Kidney (tissue), 14 donors: ENCODE results near the gene RNF181. TPM values are rescaled to one million over a fixed set of nuclear protein-coding genes. Genes with fewer than 3 reads are reported as not detected.

Experiments used
- DNase-seq, 5 donors: peaks; one replicate each; pipeline ENCODE4 v3.0.0-alpha.2; 2013 to 2020
- FAIRE-seq: peaks from 2 replicates; lab custom pipeline; 2012; peaks lifted over from hg19 to GRCh38; lab: Jason Lieb, UNC
- H3K27ac ChIP-seq, 2 donors: one replicate each; pipeline ENCODE4 v1.7.0; 2013; ENCODE audit warnings: low read depth in 2 of 2, low read length in 2 of 2, inconsistent platforms in 1 of 2
- H3K27me3 ChIP-seq: one replicate; pipeline ENCODE4 v1.7.1; 2013; ENCODE audit warnings: low read length, inconsistent platforms; ENCODE audit not compliant: control insufficient read depth, insufficient read depth
- H3K36me3 ChIP-seq, 3 donors: one replicate each; pipeline versions ENCODE4 v1.7.0 to v1.7.1; 2013; ENCODE audit warnings: low read length in 3 of 3, control low read depth in 1 of 3, inconsistent platforms in 1 of 3; ENCODE audit not compliant: insufficient read depth in 3 of 3, control insufficient read depth in 2 of 3
- H3K4me1 ChIP-seq, 3 donors: one replicate each; pipeline versions ENCODE4 v1.7.0 to v1.7.1; 2013; ENCODE audit warnings: low read length in 3 of 3, inconsistent platforms in 1 of 3, low read depth in 1 of 3; ENCODE audit not compliant: control insufficient read depth in 2 of 3, insufficient read depth in 2 of 3
- H3K4me3 ChIP-seq, 3 donors: one replicate each; pipeline versions ENCODE4 v1.7.0 to v1.8.1; 2013; ENCODE audit warnings: low read length in 3 of 3, control low read depth in 1 of 3, inconsistent platforms in 1 of 3
- H3K9ac ChIP-seq, 3 donors: one replicate each; pipeline versions ENCODE4 v1.7.0 to v1.7.1; 2013; ENCODE audit warnings: low read length in 3 of 3, control low read depth in 1 of 3, inconsistent platforms in 1 of 3
- H3K9me3 ChIP-seq, 3 donors: one replicate each; pipeline versions ENCODE4 v1.7.0 to v1.7.1; 2013; ENCODE audit warnings: low read length in 3 of 3, control low read depth in 1 of 3, inconsistent platforms in 1 of 3; ENCODE audit not compliant: control insufficient read depth in 2 of 3, insufficient read depth in 1 of 3
- intact Hi-C: fragments of 100-400 bp; cut with DNase I; formaldehyde crosslinking; loops from one replicate; pipeline ENCODE4 v1.11.1; 2022
- polyA plus RNA-seq: library from polyadenylated mRNA; stranded (reverse); fragments of 350-450 nt; fragmentation: Illumina TruSeq; extraction: RNeasy Lipid Tissue Mini Kit (QIAGEN cat#74804); gene quantifications from one replicate; pipeline ENCODE4 v1.2.3, GENCODE V29; 2014; ENCODE audit warnings: low read depth, low replicate concordance; ENCODE audit not compliant: insufficient read depth
- total RNA-seq: library from RNA; stranded (reverse); fragmentation: NEBNext Ultra II Directional; extraction: Animal tissue kit (Norgen Biotek cat#: 25700); gene quantifications from one replicate; pipeline ENCODE4 v1.2.1, GENCODE V29; 2021
- TF ChIP-seq, protein P1 (sequence below): IDR thresholded peaks from 3 replicates; pipeline ENCODE4 v1.5.1; 2012; ENCODE audit warnings: mild to moderate bottlenecking, moderate library complexity, borderline replicate concordance; ENCODE audit not compliant: insufficient read depth; ENCODE audit errors: extremely low read depth
- donor health status: control.
- donor health status: control.
- donor health status: control.
- donor health status: control.
- donor health status: control.
- donor health status: DM: yes; HTN: yes; CAD: no.
- donor health status: Normal renal cell carcinoma (clear cell type).

The RNF181 gene
- total and polyA plus RNA-seq, 2 donors from 2014 or later: 89.9 to 407 TPM

DNA sequence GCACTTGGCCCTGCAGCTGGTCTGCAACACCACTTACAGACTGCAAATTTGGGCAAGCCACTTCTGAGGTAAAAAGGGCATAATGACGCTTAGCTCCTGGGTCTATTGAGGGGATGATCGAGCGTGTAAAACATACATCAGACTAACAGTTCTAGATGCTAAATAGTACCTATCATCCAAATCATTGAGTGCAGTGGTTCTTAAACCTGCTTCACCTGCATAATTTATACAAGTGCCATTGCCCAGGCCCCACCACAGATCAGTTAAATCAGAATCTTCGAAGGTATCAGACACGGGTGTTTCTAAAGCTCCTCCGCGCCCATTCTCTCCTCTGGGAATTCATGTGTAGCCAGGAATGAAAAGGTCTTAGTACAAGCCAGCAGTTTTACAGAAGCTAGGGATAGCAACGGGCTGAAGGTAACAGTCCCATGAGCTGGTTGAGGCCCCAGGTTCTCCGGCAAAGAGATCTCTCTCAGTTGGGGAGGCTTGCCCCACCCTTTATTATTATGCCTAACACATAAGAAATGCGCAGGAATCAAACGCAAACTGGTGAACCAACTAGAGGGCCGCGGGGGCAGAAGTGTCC lies 737 bp upstream of the RNF181 start:
- intact Hi-C loops: no loop called here
- no peaks in the 10 kb centered on the region for H3K27me3 ChIP-seq
- peaks cover 0 to 24% (median 3%) of the 10 kb centered on the region in 3 donors for H3K36me3 ChIP-seq
- peak overlapping the region; percentile 34 to 97 (median 84) for H3K9ac ChIP-seq
- H3K4me3 ChIP-seq: peak overlapping the region; percentile 84 to 98 (median 90)
- TF ChIP-seq, protein P1, sequence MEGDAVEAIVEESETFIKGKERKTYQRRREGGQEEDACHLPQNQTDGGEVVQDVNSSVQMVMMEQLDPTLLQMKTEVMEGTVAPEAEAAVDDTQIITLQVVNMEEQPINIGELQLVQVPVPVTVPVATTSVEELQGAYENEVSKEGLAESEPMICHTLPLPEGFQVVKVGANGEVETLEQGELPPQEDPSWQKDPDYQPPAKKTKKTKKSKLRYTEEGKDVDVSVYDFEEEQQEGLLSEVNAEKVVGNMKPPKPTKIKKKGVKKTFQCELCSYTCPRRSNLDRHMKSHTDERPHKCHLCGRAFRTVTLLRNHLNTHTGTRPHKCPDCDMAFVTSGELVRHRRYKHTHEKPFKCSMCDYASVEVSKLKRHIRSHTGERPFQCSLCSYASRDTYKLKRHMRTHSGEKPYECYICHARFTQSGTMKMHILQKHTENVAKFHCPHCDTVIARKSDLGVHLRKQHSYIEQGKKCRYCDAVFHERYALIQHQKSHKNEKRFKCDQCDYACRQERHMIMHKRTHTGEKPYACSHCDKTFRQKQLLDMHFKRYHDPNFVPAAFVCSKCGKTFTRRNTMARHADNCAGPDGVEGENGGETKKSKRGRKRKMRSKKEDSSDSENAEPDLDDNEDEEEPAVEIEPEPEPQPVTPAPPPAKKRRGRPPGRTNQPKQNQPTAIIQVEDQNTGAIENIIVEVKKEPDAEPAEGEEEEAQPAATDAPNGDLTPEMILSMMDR: no peak
- H3K27ac ChIP-seq: peak overlapping the region; percentile 71 to 89
- DNase-seq (peak in 1 of 5 donors; percentile 31), FAIRE-seq (no peak)
- H3K4me1 ChIP-seq: peaks cover 0 to 50% (median 37%) of the 10 kb centered on the region in 3 donors
- no peaks in the 10 kb centered on the region for H3K9me3 ChIP-seq

DNA sequence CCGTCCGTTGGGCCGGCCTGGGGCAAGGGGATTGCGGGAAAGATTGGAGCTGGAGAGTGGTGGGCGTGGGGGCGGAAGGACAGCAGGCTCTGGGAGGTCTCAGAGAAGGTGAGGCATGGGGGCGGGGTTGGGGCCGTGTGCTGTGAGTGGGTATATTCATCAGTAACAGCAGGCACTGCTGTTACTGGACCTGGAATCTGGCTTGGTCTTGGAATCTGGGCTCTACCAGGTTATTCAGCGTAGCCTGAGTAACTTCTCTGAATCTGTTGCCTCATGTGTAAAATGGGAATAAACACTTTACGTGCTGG lies 435 bp downstream of the RNF181 start:
- Histone ChIP-seq H3K9me3 (no peaks in the 10 kb centered on the region), H3K36me3 (peaks cover 2 to 24% (median 3%) of the 10 kb centered on the region in 3 donors), H3K27me3 (no peaks in the 10 kb centered on the region), H3K9ac (peak overlapping the region; percentile 84 to 97 (median 86)), H3K4me1 (peaks cover 0 to 50% (median 41%) of the 10 kb centered on the region in 3 donors), H3K27ac (peak overlapping the region; percentile 89), H3K4me3 (peak overlapping the region; percentile 84 to 98 (median 90))
- FAIRE-seq (no peak), DNase-seq (peak in 2 of 5 donors; percentile 34 to 47)
- intact Hi-C loops: no loop called here
- TF ChIP-seq, protein P1: no peak

DNA sequence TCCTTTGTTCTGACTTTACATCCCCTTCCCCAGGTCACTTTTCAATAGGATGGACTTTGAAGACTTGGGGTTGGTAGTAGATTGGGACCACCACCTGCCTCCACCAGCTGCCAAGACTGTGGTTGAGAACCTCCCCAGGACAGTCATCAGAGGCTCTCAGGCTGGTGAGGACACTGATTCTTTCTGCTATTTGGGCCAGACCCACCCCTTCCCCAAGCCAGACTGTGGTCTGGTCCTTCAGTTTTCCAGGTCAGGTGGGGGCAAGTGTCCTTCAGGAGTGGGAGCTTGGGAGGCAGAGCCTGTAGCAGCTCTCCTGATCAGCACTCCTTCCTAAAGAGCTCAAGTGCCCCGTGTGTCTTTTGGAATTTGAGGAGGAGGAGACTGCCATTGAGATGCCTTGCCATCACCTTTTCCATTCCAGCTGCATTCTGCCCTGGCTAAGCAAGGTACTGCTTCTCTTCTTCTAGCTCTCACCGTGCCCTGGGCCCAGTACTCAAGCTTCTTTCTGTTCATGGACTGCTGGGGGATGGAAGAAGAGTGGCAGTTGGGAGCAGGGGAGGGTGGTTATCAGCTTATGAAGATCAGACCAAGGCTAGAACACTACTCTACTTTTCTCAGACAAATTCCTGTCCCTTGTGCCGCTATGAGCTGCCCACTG lies 1.1 kb downstream of the RNF181 start:
- H3K36me3 ChIP-seq: peaks cover 2 to 24% (median 3%) of the 10 kb centered on the region in 3 donors
- H3K27ac ChIP-seq: no peak overlapping the region
- no peaks in the 10 kb centered on the region for H3K9me3 ChIP-seq
- TF ChIP-seq, protein P1: no peak
- intact Hi-C loops: no loop called here
- no peak for FAIRE-seq
- peak overlapping the region in 2 of 3 donors; percentile 86 to 97 for H3K9ac ChIP-seq
- H3K27me3 ChIP-seq: no peaks in the 10 kb centered on the region
- no peak for DNase-seq
- peak overlapping the region; percentile 84 to 98 (median 90) for H3K4me3 ChIP-seq
- peaks cover 0 to 50% (median 44%) of the 10 kb centered on the region in 3 donors for H3K4me1 ChIP-seq
